GM13976 (cell line): ENCODE measurements around the gene DOK5.

Experiments used
- DNase-seq: peaks from one replicate; pipeline ENCODE4 v3.0.0; 2012; ENCODE audit warnings: low spot score
- CTCF ChIP-seq: IDR thresholded peaks from 2 replicates; pipeline ENCODE4 v1.5.1; 2012; ENCODE audit warnings: borderline replicate concordance, mild to moderate bottlenecking; ENCODE audit not compliant: insufficient read depth; ENCODE audit errors: extremely low read depth, missing control alignments, control extremely low read depth
- in situ Hi-C: fragments of 300-500 bp; cut with MboI; formaldehyde crosslinking; loops from one replicate; pipeline ENCODE4 v1.12.0; 2022; ENCODE audit warnings: low sequenced_read_pairs, mixed read lengths, inconsistent platforms; ENCODE audit not compliant: unreplicated experiment

The DOK5 gene

DNA sequence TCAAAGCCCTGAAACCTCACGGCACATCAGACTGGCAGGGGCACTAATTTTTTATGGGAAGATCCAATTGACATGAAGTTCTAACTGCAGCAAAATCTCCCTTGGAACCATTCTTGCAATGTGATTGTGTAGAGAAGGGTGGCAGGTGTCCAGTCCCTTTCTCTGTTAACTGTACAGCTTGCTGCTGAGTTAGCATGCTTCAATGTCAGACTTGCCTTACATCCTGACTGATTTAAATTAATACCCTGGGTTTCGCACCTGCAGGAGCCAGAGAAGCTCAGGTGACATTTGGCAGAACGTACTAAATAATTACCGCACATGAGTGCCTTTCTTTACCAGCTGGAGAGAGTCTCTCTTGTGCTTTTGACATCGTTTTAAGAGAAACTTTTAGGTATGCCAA lies 123.0 kb downstream of the DOK5 start:
- no peak for TF ChIP-seq CTCF
- DNase-seq = no peak
- in situ Hi-C loops = no loop called here

- in situ Hi-C loops = no loop called here
- no peak for TF ChIP-seq CTCF
- DNase-seq = no peak
Observed at GRCh38 chr20:54600634-54601033, 125.2 kb downstream of the DOK5 start.

- no peak for DNase-seq
- TF ChIP-seq CTCF = no peak
- in situ Hi-C loops = no loop called here
Observed at GRCh38 chr20:54601831-54602515, 126.6 kb downstream of the DOK5 start.

DNA sequence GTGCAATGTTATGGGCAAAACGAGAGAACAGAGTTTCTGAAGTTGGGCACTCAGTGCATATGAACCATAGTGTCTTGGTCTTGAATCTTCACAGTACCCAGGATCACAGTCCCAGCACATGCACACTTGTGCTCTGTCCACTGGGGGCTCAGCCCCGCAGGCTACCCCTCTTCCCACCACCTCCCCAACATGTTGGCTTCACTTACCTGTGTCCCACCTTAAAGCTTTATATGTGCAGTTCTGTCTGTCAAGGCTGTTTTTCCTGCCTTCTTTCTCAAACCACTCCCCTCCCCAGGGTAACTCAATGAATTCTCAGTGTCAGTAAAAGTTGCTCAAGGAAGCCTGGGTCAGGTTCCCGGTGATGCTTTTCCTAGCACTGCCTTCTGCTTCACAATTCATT lies 129.9 kb downstream of the DOK5 start:
- no peak for DNase-seq
- in situ Hi-C loops = no loop called here
- TF ChIP-seq CTCF = no peak

DNA sequence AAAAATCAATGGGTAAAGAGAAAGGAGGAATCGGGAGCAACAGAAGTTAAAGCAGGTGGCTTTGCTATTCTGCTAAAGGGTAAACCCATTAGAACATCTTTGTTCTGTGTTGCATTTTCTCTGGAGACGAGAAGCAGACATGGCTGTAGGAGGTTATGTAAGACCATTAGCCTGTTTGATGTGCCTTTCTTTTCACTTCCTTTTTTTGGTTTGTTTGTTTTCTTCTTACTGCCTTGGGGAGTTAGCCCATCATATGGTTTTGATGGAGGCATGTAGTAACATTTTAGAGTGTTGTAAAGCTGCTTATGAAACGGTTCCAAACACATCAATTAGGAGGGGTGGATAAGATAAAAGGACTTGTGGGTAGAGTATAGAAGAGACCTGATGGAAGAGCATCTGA lies 131.0 kb downstream of the DOK5 start:
- in situ Hi-C loops = no loop called here
- peak; percentile 42 for DNase-seq
- TF ChIP-seq CTCF = no peak

- in situ Hi-C loops = no loop called here
- DNase-seq = no peak
- no peak for TF ChIP-seq CTCF
Observed at GRCh38 chr20:54608039-54608745, 132.8 kb downstream of the DOK5 start.
